Left renal cortex interstitium (tissue), 4 donors: ENCODE measurements around the gene DAZAP1. TPM values are rescaled to one million over a fixed set of nuclear protein-coding genes. Genes with fewer than 3 reads are reported as not detected.

Experiments used
- DNase-seq, 4 donors: peaks; one replicate each; pipeline ENCODE4 v3.0.0-alpha.2; 2013; ENCODE audit warnings: low read depth in 4 of 4, low spot score in 2 of 4, missing footprints in 1 of 4
- polyA plus RNA-seq, 4 donors: library from polyadenylated mRNA; unstranded; fragments of 120-200 nt; gene quantifications; one replicate each; pipeline ENCODE4 v1.2.1, GENCODE V29; 2013; ENCODE audit not compliant: insufficient read length in 4 of 4

DAZAP1 gene
- polyA plus RNA-seq, 4 donors: 67.1 to 110 (median 95.0) TPM

- no peak for DNase-seq
Observed at GRCh38 chr19:1376415-1376805, 31.0 kb upstream of the DAZAP1 start.

- no peak for DNase-seq
Observed at GRCh38 chr19:1377176-1377964, 30.0 kb upstream of the DAZAP1 start.

GRCh38 chr19:1377965-1378785 lies 29.2 kb upstream of the DAZAP1 start:
- DNase-seq: no peak

- no peak for DNase-seq
Observed at GRCh38 chr19:1379126-1379905, 28.1 kb upstream of the DAZAP1 start.

GRCh38 chr19:1379961-1380489 lies 27.4 kb upstream of the DAZAP1 start:
- DNase-seq: no peak

- DNase-seq: no peak
Observed at GRCh38 chr19:1382250-1382649, 25.1 kb upstream of the DAZAP1 start.

GRCh38 chr19:1383017-1383311 lies 24.4 kb upstream of the DAZAP1 start:
- no peak for DNase-seq

- DNase-seq: peak; percentile 87 to 90 (median 88)
Observed at GRCh38 chr19:1383312-1384084, 23.9 kb upstream of the DAZAP1 start, which contains the start of gene NDUFS7. TSS of gene NDUFS7 (plus strand) at chr19:1383907. CDS start at chr19:1383927, 20 bp downstream.

GRCh38 chr19:1384085-1384462 lies 23.3 kb upstream of the DAZAP1 start:
- no peak for DNase-seq

GRCh38 chr19:1384478-1385110 lies 22.8 kb upstream of the DAZAP1 start:
- DNase-seq: no peak

GRCh38 chr19:1385816-1386215 lies 21.6 kb upstream of the DAZAP1 start:
- no peak for DNase-seq

GRCh38 chr19:1386945-1387683 lies 20.3 kb upstream of the DAZAP1 start:
- DNase-seq: no peak

GRCh38 chr19:1387684-1388636 lies 19.4 kb upstream of the DAZAP1 start:
- no peak for DNase-seq

- DNase-seq: no peak
Observed at GRCh38 chr19:1388637-1389026, 18.8 kb upstream of the DAZAP1 start.

GRCh38 chr19:1389033-1389940 lies 18.1 kb upstream of the DAZAP1 start:
- DNase-seq: no peak

- no peak for DNase-seq
Observed at GRCh38 chr19:1390890-1391423, 16.4 kb upstream of the DAZAP1 start.

- DNase-seq: no peak
Observed at GRCh38 chr19:1392407-1392806, 15.0 kb upstream of the DAZAP1 start.
